Tibial nerve (tissue), 4 donors: ENCODE data around the gene HIRIP3. TPM values are rescaled to one million over a fixed set of nuclear protein-coding genes. Genes with fewer than 3 reads are reported as not detected.
A peak's percentile ranks its signal among the peaks of the same experiment; 100 is the strongest.

Experiments
- DNase-seq, 2 donors: peaks; one replicate each; pipeline ENCODE4 v3.0.0-alpha.2; 2019; ENCODE audit warnings: low spot score in 2 of 2
- H3K27ac ChIP-seq, 4 donors: fragments of 200-600 bp; sonication (generic) in 3 of 4; one replicate each; pipeline ENCODE4 v1.5.1; 2017 to 2019; ENCODE audit warnings: mild to moderate bottlenecking in 1 of 4
- H3K27me3 ChIP-seq, 2 donors: fragments of 200-600 bp; sonication (generic) in 1 of 2; one replicate each; pipeline versions ENCODE4 v1.5.1 to v1.6.0; 2017 to 2019
- H3K36me3 ChIP-seq, 3 donors: fragments of 200-600 bp; sonication (generic); one replicate each; pipeline ENCODE4 v1.5.1; 2018 to 2019
- H3K4me1 ChIP-seq, 4 donors: fragments of 200-600 bp; sonication (generic) in 3 of 4; one replicate each; pipeline ENCODE4 v1.5.1; 2017 to 2019
- H3K4me3 ChIP-seq, 4 donors: fragments of 200-600 bp; sonication (generic) in 3 of 4; one replicate each; pipeline ENCODE4 v1.5.1; 2017 to 2019; ENCODE audit warnings: mild to moderate bottlenecking in 1 of 4, moderate library complexity in 1 of 4
- H3K9me3 ChIP-seq, 4 donors: fragments of 200-600 bp; sonication (generic) in 3 of 4; one replicate each; pipeline ENCODE4 v1.5.1; 2017 to 2019
- EP300 ChIP-seq, 2 donors: sonication (generic); formaldehyde crosslinking; IDR thresholded peaks; one replicate each; pipeline ENCODE4 v1.6.1; 2017; ENCODE audit warnings: antibody characterized with exemption in 2 of 2, mild to moderate bottlenecking in 1 of 2
- POLR2A ChIP-seq, 2 donors: fragments of 450-650 bp; IDR thresholded peaks; one replicate each; pipeline ENCODE4 v1.6.1; 2017; ENCODE audit warnings: antibody characterized with exemption in 2 of 2, mild to moderate bottlenecking in 2 of 2, moderate library complexity in 2 of 2
- WGBS, 2 donors: methylation state at CpG; one replicate each; pipeline ENCODE4 v1.1.5; 2018; 5-methylcytosine and 5-hydroxymethylcytosine counted together
- total RNA-seq, 4 donors: library from RNA; depleted of rRNA; stranded (reverse); fragments of >200 nt; gene quantifications; one replicate each; pipeline ENCODE4 v1.1.0, GENCODE V29; 2016
- TF ChIP-seq, protein P1 (sequence below), 5 experiments: fragments of 200-600 bp in 3 of 5; fragments of 450-650 bp in 2 of 5; sonication (generic) in 3 of 5; IDR thresholded peaks; one replicate each; pipeline ENCODE4 v1.5.1; 2016 to 2019; ENCODE audit warnings: antibody characterized with exemption in 5 of 5, mild to moderate bottlenecking in 3 of 5, moderate library complexity in 2 of 5

HIRIP3 gene
- total RNA-seq, 4 donors from 2014 or later: 12.6 to 26.7 (median 22.6) TPM

DNA sequence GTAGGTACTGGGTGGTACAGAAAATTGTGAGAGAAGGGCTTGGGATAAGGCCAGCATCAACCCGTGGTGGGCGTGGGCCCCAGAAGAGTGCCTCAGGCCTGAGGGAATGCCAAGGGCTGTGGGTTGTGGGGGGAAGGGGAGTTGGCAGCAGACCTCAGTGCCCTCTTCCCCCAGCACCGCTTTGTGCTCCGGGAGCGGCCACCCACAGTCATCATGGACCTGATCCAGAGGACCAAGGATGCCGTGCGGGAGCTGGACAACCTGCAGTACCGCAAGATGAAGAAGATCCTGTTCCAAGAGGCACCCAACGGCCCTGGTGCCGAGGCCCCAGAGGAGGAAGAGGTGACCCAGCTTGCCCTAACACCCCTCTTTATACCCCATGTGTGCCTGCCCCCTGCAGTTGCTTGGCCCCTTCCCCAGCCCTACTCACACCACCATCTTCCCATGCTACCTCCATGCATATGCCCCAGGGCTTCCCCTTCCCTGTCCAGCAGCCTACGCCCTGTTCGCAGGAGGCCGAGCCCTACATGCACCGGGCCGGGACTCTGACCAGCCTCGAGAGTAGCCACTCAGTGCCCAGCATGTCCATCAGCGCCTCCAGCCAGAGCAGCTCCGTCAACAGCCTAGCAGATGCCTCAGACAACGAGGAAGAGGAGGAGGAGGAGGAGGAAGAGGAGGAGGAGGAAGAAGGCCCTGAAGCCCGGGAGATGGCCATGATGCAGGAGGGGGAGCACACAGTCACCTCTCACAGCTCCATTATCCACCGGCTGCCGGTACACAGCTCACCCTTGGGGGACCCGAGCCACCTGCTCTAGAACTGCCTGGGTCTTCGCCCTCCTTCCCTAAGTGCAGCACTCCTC is 12.6 kb downstream of the HIRIP3 start:
- WGBS, 2 donors: 74 to 81% methylated on average over 23 to 24 of the region's 24 CpGs
- Histone ChIP-seq H3K27ac (no peak overlapping the region), H3K4me3 (no peak overlapping the region), H3K36me3 (peaks cover 9 to 100% (median 69%) of the 10 kb centered on the region in 3 donors), H3K4me1 (peaks cover 0 to 8% (median 0%) of the 10 kb centered on the region in 4 donors), H3K27me3 (no peaks in the 10 kb centered on the region), H3K9me3 (no peaks in the 10 kb centered on the region)
- no peak for DNase-seq
- TF ChIP-seq, protein P1, sequence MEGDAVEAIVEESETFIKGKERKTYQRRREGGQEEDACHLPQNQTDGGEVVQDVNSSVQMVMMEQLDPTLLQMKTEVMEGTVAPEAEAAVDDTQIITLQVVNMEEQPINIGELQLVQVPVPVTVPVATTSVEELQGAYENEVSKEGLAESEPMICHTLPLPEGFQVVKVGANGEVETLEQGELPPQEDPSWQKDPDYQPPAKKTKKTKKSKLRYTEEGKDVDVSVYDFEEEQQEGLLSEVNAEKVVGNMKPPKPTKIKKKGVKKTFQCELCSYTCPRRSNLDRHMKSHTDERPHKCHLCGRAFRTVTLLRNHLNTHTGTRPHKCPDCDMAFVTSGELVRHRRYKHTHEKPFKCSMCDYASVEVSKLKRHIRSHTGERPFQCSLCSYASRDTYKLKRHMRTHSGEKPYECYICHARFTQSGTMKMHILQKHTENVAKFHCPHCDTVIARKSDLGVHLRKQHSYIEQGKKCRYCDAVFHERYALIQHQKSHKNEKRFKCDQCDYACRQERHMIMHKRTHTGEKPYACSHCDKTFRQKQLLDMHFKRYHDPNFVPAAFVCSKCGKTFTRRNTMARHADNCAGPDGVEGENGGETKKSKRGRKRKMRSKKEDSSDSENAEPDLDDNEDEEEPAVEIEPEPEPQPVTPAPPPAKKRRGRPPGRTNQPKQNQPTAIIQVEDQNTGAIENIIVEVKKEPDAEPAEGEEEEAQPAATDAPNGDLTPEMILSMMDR (IDR thresholded peaks at IDR 0.05): no peak
- no peak for TF ChIP-seq POLR2A (IDR thresholded peaks at IDR 0.05)
- no peak for TF ChIP-seq EP300 (IDR thresholded peaks at IDR 0.05)

DNA sequence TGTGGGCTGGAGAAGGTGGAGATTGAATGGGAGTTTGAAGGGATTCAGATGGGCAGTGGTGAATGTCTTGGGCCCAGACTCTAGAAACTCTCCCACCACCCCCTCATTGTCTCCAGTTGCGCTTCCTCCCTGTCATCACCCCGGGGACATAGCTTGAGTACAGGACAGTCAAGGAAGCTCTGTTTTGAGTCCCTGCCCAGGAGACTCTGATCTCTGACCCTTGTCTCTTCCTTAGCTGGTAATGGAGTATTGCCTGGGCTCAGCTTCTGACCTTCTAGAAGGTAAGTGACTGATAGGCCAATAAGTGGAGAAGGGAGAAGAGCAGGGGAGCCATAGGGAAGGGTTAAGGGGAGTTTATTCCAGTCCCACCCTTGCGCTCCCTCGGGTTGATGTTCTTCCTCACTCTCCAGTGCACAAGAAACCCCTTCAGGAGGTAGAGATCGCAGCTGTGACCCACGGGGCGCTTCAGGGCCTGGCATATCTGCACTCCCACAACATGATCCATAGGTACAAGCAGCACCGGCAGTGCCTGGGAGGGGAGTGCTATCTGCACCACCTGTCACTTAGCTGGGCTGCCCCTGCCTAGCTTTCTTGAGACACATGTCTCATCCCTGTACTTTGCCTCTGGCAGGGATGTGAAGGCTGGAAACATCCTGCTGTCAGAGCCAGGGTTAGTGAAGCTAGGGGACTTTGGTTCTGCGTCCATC is 16.7 kb downstream of the HIRIP3 start:
- DNase-seq: no peak
- no peaks in the 10 kb centered on the region for H3K9me3 ChIP-seq
- peaks cover 0 to 43% (median 21%) of the 10 kb centered on the region in 4 donors for H3K4me1 ChIP-seq
- peak overlapping the region in 1 of 4 donors; percentile 95 for H3K27ac ChIP-seq
- H3K36me3 ChIP-seq: peaks cover 4 to 63% (median 37%) of the 10 kb centered on the region in 3 donors
- TF ChIP-seq, protein P1 (IDR thresholded peaks at IDR 0.05): no peak
- TF ChIP-seq POLR2A (IDR thresholded peaks at IDR 0.05) (no peak), EP300 (IDR thresholded peaks at IDR 0.05) (no peak)
- H3K27me3 ChIP-seq: no peaks in the 10 kb centered on the region
- 86% methylated on average over 9 of the region's 9 CpGs for WGBS, 2 donors
- no peak overlapping the region for H3K4me3 ChIP-seq

DNA sequence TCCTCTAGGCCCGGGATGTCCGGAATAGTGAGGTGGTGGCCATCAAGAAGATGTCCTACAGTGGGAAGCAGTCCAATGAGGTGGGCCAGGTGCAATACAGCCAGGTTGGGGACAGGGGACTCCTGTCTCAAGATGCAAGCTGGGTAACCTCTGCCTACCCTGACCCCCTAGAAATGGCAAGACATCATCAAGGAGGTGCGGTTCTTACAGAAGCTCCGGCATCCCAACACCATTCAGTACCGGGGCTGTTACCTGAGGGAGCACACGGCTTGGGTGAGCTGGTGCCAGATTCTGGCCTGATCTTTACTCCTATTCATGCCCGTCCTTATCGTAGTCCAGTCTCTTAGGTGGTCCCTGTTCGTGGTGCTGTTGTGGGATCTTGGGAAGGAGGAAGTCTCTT is 17.3 kb downstream of the HIRIP3 start:
- Histone ChIP-seq H3K27ac (peak overlapping the region in 1 of 4 donors; percentile 95), H3K4me1 (peaks cover 0 to 46% (median 21%) of the 10 kb centered on the region in 4 donors), H3K9me3 (no peaks in the 10 kb centered on the region), H3K4me3 (no peak overlapping the region), H3K36me3 (peaks cover 0 to 57% (median 30%) of the 10 kb centered on the region in 3 donors), H3K27me3 (no peaks in the 10 kb centered on the region)
- TF ChIP-seq POLR2A (IDR thresholded peaks at IDR 0.05): no peak
- TF ChIP-seq, protein P1 (IDR thresholded peaks at IDR 0.05): no peak
- no peak for TF ChIP-seq EP300 (IDR thresholded peaks at IDR 0.05)
- 90 to 92% methylated on average over 9 of the region's 9 CpGs for WGBS, 2 donors
- no peak for DNase-seq

DNA sequence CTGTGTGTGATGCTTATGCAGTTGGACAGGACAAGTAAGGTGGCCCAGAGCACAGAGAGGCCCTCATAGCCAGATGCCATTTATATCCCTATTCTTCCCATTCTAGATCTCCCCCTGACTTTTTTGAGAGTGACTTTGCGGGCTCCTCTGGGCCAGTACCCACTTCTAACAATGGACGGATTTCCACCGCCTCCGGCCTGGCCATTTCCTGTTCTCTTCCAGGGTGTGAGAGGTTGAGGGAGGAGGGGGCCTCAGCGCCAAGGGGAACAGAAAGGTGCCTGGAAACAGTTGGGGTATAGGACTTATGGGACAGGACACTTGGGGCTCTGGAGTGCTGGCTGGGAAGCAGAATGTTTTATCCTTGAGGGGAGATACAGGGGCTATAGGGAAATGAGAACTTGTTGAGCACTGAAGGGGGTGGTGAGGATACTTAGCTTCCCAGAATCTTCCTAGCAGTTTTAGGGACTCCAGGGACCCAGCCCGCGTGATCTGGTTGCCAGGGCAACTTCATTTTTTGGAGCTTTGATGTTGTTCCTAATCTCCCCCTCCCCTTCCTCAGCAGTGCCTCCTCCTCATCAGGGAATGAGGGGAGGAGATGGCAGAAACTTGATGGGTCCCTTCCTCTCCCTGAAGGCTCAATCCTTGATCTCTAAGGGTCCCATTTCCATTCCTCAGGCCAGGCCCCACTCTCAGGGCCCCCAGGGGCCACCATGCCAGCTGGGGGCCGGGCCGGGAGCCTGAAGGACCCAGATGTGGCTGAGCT is 18.2 kb downstream of the HIRIP3 start:
- Histone ChIP-seq H3K4me3 (peak overlapping the region in 1 of 4 donors; percentile 70), H3K27me3 (no peaks in the 10 kb centered on the region), H3K27ac (peak overlapping the region in 1 of 4 donors; percentile 95), H3K36me3 (peaks cover 0 to 48% (median 22%) of the 10 kb centered on the region in 3 donors), H3K9me3 (no peaks in the 10 kb centered on the region), H3K4me1 (peaks cover 0 to 50% (median 21%) of the 10 kb centered on the region in 4 donors)
- 44 to 52% methylated on average over 7 to 9 of the region's 9 CpGs for WGBS, 2 donors
- TF ChIP-seq EP300 (IDR thresholded peaks at IDR 0.05): no peak
- no peak for TF ChIP-seq POLR2A (IDR thresholded peaks at IDR 0.05)
- TF ChIP-seq, protein P1 (IDR thresholded peaks at IDR 0.05): no peak
- no peak for DNase-seq
